ENCODE data around the gene RGS12. TPM values are rescaled to one million over a fixed set of nuclear protein-coding genes. Genes with fewer than 3 reads are reported as not detected.

Gene RGS12
- total RNA-seq, 4 donors from 2014 or later: 22.2 to 33.3 (median 28.5) TPM

GRCh38 chr4:3251691-3252479, 40.9 kb upstream of the RGS12 start:
- H3K36me3 ChIP-seq: peaks cover 0 to 39% (median 0%) of the 10 kb centered on the region in 3 donors
- H3K27ac ChIP-seq: no peak overlapping the region
- TF ChIP-seq EP300 (IDR thresholded peaks at IDR 0.05) (no peak), POLR2A (IDR thresholded peaks at IDR 0.05) (no peak), CTCF (IDR thresholded peaks at IDR 0.05) (no peak)
- WGBS, 2 donors: 93 to 94% methylated on average over 8 to 9 of the region's 11 CpGs
- no peaks in the 10 kb centered on the region for H3K27me3 ChIP-seq
- H3K9me3 ChIP-seq: no peaks in the 10 kb centered on the region
- H3K4me1 ChIP-seq: no peaks in the 10 kb centered on the region
- no peak for DNase-seq (ENCODE audit: low spot score in 2 of 2)
- no peak overlapping the region for H3K4me3 ChIP-seq

- H3K27me3 ChIP-seq: no peaks in the 10 kb centered on the region
- WGBS, 2 donors: 86 to 87% methylated on average over 3 of the region's 3 CpGs
- H3K36me3 ChIP-seq: peaks cover 0 to 45% (median 0%) of the 10 kb centered on the region in 3 donors
- H3K9me3 ChIP-seq: no peaks in the 10 kb centered on the region
- H3K4me1 ChIP-seq: no peaks in the 10 kb centered on the region
- H3K27ac ChIP-seq: no peak overlapping the region
- DNase-seq (ENCODE audit: low spot score in 2 of 2): no peak
- no peak overlapping the region for H3K4me3 ChIP-seq
- TF ChIP-seq EP300 (IDR thresholded peaks at IDR 0.05) (no peak), CTCF (IDR thresholded peaks at IDR 0.05) (no peak)
Observed at GRCh38 chr4:3252480-3252828, 40.4 kb upstream of the RGS12 start.

DNA sequence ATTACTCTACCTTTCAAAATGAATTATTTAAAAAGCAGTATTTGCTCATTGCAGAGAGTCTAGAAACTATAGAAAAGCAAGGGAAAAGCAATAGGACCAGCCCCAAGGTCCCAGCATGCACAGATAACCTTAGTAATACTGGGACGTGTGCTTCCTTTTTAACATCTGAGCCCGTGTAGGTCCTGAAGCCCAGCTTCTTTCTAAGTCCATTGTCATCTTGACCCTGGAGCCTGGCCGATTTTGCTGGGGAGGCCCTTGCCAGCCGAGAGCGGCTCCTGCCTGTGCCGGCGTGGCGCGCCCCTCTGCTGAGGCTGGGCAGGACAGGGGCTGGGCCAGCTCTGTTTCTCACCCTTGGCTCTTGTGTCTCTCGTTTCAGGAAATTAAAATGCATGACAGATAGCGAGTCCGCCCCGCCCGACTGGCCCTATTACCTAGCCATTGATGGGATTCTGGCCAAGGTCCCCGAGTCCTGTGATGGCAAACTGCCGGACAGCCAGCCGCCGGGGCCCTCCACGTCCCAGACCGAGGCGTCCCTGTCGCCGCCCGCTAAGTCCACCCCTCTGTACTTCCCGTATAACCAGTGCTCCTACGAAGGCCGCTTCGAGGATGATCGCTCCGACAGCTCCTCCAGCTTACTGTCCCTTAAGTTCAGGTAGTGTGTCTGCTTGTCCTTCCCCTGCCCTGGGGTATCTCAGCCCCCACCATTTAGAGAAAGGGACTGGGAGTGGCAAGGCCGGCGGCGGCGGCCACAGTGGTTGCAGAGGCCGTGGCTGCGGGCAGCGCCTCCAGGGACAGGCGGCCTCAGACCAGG, 39.8 kb upstream of the RGS12 start:
- Histone ChIP-seq H3K4me3 (no peak overlapping the region), H3K36me3 (peaks cover 0 to 51% (median 0%) of the 10 kb centered on the region in 3 donors), H3K27me3 (no peaks in the 10 kb centered on the region), H3K4me1 (no peaks in the 10 kb centered on the region), H3K9me3 (no peaks in the 10 kb centered on the region), H3K27ac (no peak overlapping the region)
- 89 to 90% methylated on average over 38 of the region's 38 CpGs for WGBS, 2 donors
- no peak for DNase-seq (ENCODE audit: low spot score in 2 of 2)
- no peak for TF ChIP-seq POLR2A (IDR thresholded peaks at IDR 0.05)

DNA sequence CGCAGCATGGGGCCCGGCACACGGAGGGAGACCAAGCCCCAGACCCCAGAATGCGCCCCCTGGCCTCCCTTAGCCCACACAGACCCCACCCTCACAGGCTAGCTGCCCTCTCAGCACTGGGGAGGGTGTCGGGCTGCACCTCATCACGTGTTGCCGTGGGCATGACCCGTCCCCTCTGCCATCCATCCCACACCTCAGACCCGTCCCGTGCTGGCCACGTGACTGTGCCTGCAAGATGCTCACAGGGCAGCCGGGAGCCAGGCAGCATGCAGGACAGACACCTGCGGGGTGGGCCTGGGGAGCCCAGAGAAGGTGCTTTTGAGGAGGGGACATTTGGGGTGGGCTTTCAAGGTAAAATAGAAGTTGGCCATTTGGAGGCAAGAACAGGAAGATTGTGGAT, 39.0 kb upstream of the RGS12 start:
- TF ChIP-seq POLR2A (IDR thresholded peaks at IDR 0.05): no peak
- TF ChIP-seq CTCF (IDR thresholded peaks at IDR 0.05): no peak
- TF ChIP-seq EP300 (IDR thresholded peaks at IDR 0.05): no peak
- 94 to 96% methylated on average over 13 of the region's 13 CpGs for WGBS, 2 donors
- peak in 1 of 2 donors; percentile 11 for DNase-seq (ENCODE audit: low spot score in 2 of 2)

DNA sequence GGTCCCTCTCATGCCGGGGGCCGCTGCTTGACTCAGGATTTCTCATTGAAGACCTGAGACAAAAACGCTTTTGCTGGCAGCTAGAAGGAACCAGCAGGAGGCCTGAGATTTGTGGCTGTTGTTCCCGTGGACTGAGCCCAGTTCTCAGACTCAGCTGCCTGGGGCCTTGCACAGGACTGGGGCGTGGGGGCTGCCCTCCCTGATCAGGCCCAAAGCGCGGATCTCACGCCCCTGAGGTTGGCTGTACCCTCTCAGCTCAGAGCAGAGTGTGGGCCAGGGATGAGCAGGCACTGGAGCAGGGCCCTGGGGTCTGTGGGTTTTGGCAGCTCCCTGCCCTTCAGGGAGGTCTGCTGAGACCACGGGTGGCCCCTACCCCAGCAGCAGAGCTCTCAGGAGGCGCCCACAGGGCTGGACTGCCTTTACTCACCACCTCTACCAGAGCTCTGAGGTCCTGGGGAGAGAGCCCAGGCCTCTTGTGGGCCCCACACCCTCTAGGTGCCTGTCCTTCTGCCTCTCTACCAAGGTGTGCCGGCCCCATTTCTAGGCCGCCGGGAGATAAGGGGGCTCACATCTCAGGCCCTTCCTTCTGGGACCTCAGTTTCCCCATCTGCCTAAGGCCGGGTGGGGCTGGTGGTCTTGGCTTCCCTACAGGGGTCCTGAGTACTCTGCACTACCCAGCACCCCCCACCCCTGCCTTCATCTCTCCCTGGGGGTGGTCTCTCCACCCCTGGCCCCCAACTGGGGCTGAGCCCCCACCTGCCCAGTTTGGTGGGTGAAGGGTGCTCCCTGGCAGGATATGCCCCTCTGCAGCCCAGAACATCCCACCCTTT, 38.3 kb upstream of the RGS12 start:
- peak in 1 of 2 donors; percentile 3 for DNase-seq (ENCODE audit: low spot score in 2 of 2)
- 89 to 90% methylated on average over 12 to 14 of the region's 14 CpGs for WGBS, 2 donors
- Histone ChIP-seq H3K9me3 (no peaks in the 10 kb centered on the region), H3K27me3 (no peaks in the 10 kb centered on the region), H3K27ac (no peak overlapping the region), H3K4me3 (no peak overlapping the region), H3K4me1 (no peaks in the 10 kb centered on the region), H3K36me3 (peaks cover 0 to 52% (median 0%) of the 10 kb centered on the region in 3 donors)
- no peak for TF ChIP-seq CTCF (IDR thresholded peaks at IDR 0.05)

More for the DNA sequence above, 39.0 kb upstream of the RGS12 start:
- Histone ChIP-seq H3K27me3 (no peaks in the 10 kb centered on the region), H3K36me3 (peaks cover 0 to 52% (median 0%) of the 10 kb centered on the region in 3 donors), H3K4me3 (no peak overlapping the region), H3K4me1 (no peaks in the 10 kb centered on the region), H3K9me3 (no peaks in the 10 kb centered on the region), H3K27ac (no peak overlapping the region)

Measured in tibial nerve (tissue), 4 donors.